Esophagus muscularis mucosa (tissue), 4 donors: ENCODE data around the gene ATF7IP. TPM values are rescaled to one million over a fixed set of nuclear protein-coding genes. Genes with fewer than 3 reads are reported as not detected.
"Not testable (repeated sequence)": the region's sequence is repeated elsewhere in the genome, so short reads cannot be mapped to it uniquely, and the experiment has no call there.

Experiments used
- DNase-seq: peaks from one replicate; pipeline ENCODE4 v3.0.0-alpha.2; 2017; ENCODE audit errors: extremely low spot score
- H3K27ac ChIP-seq, 4 donors: fragments of 200-600 bp; sonication (generic); replicated peaks in 1 of 4; 1 replicate in 3 of 4; 2 replicates in 1 of 4; pipeline ENCODE4 v1.5.1; 2016 to 2019; ENCODE audit warnings: mild to moderate bottlenecking in 1 of 4
- H3K27me3 ChIP-seq, 4 donors: fragments of 200-600 bp; sonication (generic); one replicate each; pipeline versions ENCODE4 v1.5.1 to v1.6.0; 2016 to 2019
- H3K36me3 ChIP-seq, 4 donors: fragments of 200-600 bp; sonication (generic); one replicate each; pipeline ENCODE4 v1.5.1; 2016 to 2019
- H3K4me1 ChIP-seq, 4 donors: fragments of 200-600 bp; sonication (generic); one replicate each; pipeline ENCODE4 v1.5.1; 2016 to 2019
- H3K4me3 ChIP-seq, 4 donors: fragments of 200-600 bp; sonication (generic); 1 replicate in 2 of 4; 2 replicates in 2 of 4; pipeline ENCODE4 v1.5.1; 2016 to 2019; ENCODE audit warnings: mild to moderate bottlenecking in 4 of 4, moderate library complexity in 1 of 4
- H3K9me3 ChIP-seq, 4 donors: fragments of 200-600 bp; sonication (generic); 1 replicate in 3 of 4; 2 replicates in 1 of 4; pipeline ENCODE4 v1.5.1; 2016 to 2019
- CTCF ChIP-seq, 3 experiments: fragments of 200-600 bp in 2 of 3; fragments of 450-650 bp in 1 of 3; sonication (generic) in 2 of 3; IDR thresholded peaks; one replicate each; pipeline ENCODE4 v1.5.1; 2017 to 2019; ENCODE audit warnings: antibody characterized with exemption in 3 of 3, mild to moderate bottlenecking in 2 of 3, moderate library complexity in 1 of 3
- EP300 ChIP-seq: sonication (generic); formaldehyde crosslinking; IDR thresholded peaks from one replicate; pipeline ENCODE4 v1.6.1; 2017; ENCODE audit warnings: antibody characterized with exemption
- POLR2A ChIP-seq: fragments of 450-650 bp; IDR thresholded peaks from one replicate; pipeline ENCODE4 v1.6.1; 2017; ENCODE audit warnings: antibody characterized with exemption, moderate library complexity, mild to moderate bottlenecking, low read depth
- POLR2AphosphoS5 ChIP-seq, 2 donors: sonication (generic); formaldehyde crosslinking; IDR thresholded peaks; one replicate each; pipeline ENCODE4 v1.6.1; 2017; ENCODE audit warnings: antibody characterized with exemption in 2 of 2
- WGBS: methylation state at CpG from one replicate; pipeline ENCODE4 v1.1.5; 2018; 5-methylcytosine and 5-hydroxymethylcytosine counted together
- intact Hi-C: fragments of 100-400 bp; cut with DNase I; formaldehyde crosslinking; loops from one replicate; pipeline ENCODE4 v1.15.1; 2023
- total RNA-seq, 4 donors: library from RNA; depleted of rRNA; stranded (reverse); fragments of >200 nt; gene quantifications; one replicate each; pipeline versions ENCODE4 v1.1.0 to v1.2.1, GENCODE V29; 2016

ATF7IP gene
- total RNA-seq, 4 donors from 2014 or later = 26.8 to 43.2 (median 32.8) TPM

- H3K27me3 ChIP-seq, intact Hi-C loops, H3K4me1 ChIP-seq, H3K27ac ChIP-seq, H3K36me3 ChIP-seq, DNase-seq, H3K4me3 ChIP-seq: not testable (repeated sequence)
- peaks cover 0 to 17% (median 10%) of the 10 kb centered on the region in 4 donors for H3K9me3 ChIP-seq
- 98% methylated on average over 6 of the region's 28 CpGs for WGBS
These were observed 10.8 kb upstream of the ATF7IP start for GRCh38 chr12:14354665-14355064.

- intact Hi-C loops = no loop called here
- Histone ChIP-seq H3K4me3 (no peak overlapping the region), H3K27ac (no peak overlapping the region), H3K36me3 (no peaks in the 10 kb centered on the region), H3K4me1 (no peaks in the 10 kb centered on the region), H3K27me3 (no peaks in the 10 kb centered on the region), H3K9me3 (peaks cover 0 to 8% (median 5%) of the 10 kb centered on the region in 4 donors)
- TF ChIP-seq CTCF (IDR thresholded peaks at IDR 0.05) (no peak), EP300 (no peak)
- WGBS = 92% methylated on average over 1 of the region's 1 CpG
- DNase-seq = no peak
These were observed 9.3 kb upstream of the ATF7IP start for GRCh38 chr12:14356147-14356546.

- intact Hi-C loops = no loop called here
- no peak for TF ChIP-seq POLR2AphosphoS5 (IDR thresholded peaks at IDR 0.05)
- no peak for TF ChIP-seq EP300
- no peak for TF ChIP-seq CTCF (IDR thresholded peaks at IDR 0.05)
- no peak for TF ChIP-seq POLR2A
- Histone ChIP-seq H3K4me1 (no peaks in the 10 kb centered on the region), H3K27ac (no peak overlapping the region), H3K36me3 (no peaks in the 10 kb centered on the region), H3K9me3 (no peaks in the 10 kb centered on the region), H3K4me3 (no peak overlapping the region), H3K27me3 (no peaks in the 10 kb centered on the region)
- DNase-seq = no peak
- 100% methylated on average over 1 of the region's 1 CpG for WGBS
These were observed 8.0 kb upstream of the ATF7IP start for GRCh38 chr12:14357486-14357885.

- 86% methylated on average over 1 of the region's 1 CpG for WGBS
- no peaks in the 10 kb centered on the region for H3K9me3 ChIP-seq
- H3K36me3 ChIP-seq = no peaks in the 10 kb centered on the region
- no peak overlapping the region for H3K27ac ChIP-seq
- no peak for TF ChIP-seq CTCF (IDR thresholded peaks at IDR 0.05)
- no peak for TF ChIP-seq POLR2A
- no peak for TF ChIP-seq POLR2AphosphoS5 (IDR thresholded peaks at IDR 0.05)
- no peak for TF ChIP-seq EP300
- intact Hi-C loops = loop anchor here (5.0 to 10.0 kb wide), 3 partner anchors 52 to 412 kb away; partner anchors contain the start of gene PLBD1
- peaks cover 0 to 9% (median 5%) of the 10 kb centered on the region in 4 donors for H3K4me1 ChIP-seq
- H3K4me3 ChIP-seq = no peak overlapping the region
- H3K27me3 ChIP-seq = no peaks in the 10 kb centered on the region
- DNase-seq = no peak
These were observed 3.1 kb upstream of the ATF7IP start for GRCh38 chr12:14362352-14362751.

GRCh38 chr12:14364583-14365271, 755 bp upstream of the ATF7IP start:
- 96% methylated on average over 8 of the region's 8 CpGs for WGBS
- DNase-seq = no peak
- Histone ChIP-seq H3K36me3 (peaks cover 0 to 6% (median 0%) of the 10 kb centered on the region in 4 donors), H3K4me1 (peaks cover 0 to 27% (median 24%) of the 10 kb centered on the region in 4 donors), H3K9me3 (no peaks in the 10 kb centered on the region), H3K27me3 (no peaks in the 10 kb centered on the region), H3K27ac (peak overlapping the region; percentile 93 to 97 (median 95)), H3K4me3 (peak overlapping the region; percentile 68 to 81 (median 76))
- TF ChIP-seq EP300 (no peak), POLR2AphosphoS5 (IDR thresholded peaks at IDR 0.05) (no peak), POLR2A (no peak), CTCF (IDR thresholded peaks at IDR 0.05) (no peak)
- intact Hi-C loops = loop anchor here (5.0 to 10.0 kb wide), 4 partner anchors 50 to 410 kb away; partner anchors contain the start of gene PLBD1
